T47D (cell line): ENCODE measurements around the gene SRGAP2B.
"Not testable (repeated sequence)": the region's sequence is repeated elsewhere in the genome, so short reads cannot be mapped to it uniquely, and the experiment has no call there.

Experiments
- DNase-seq, 2 experiments: peaks; one replicate each; pipeline versions ENCODE4 v3.0.0 to v3.0.0-alpha.2; 2011 to 2012; ENCODE audit warnings: low read depth in 1 of 2, low spot score in 1 of 2
- in situ Hi-C: cut with HindIII; loops from 2 replicates; pipeline ENCODE4 v1.10.0; 2016; ENCODE audit warnings: low sequenced_read_pairs, low pct_unique_long_range_greater_than_20kb

Gene SRGAP2B

GRCh38 chr1:144981157-144981556, 114.0 kb downstream of the SRGAP2B start:
- in situ Hi-C loops, DNase-seq: not testable (repeated sequence)

- DNase-seq, in situ Hi-C loops: not testable (repeated sequence)
Observed at GRCh38 chr1:144979960-144980595, 115.0 kb downstream of the SRGAP2B start.

- DNase-seq, in situ Hi-C loops: not testable (repeated sequence)
Observed at GRCh38 chr1:144977856-144978255, 117.3 kb downstream of the SRGAP2B start.

- DNase-seq, in situ Hi-C loops: not testable (repeated sequence)
Observed at GRCh38 chr1:144971936-144972335, 123.2 kb downstream of the SRGAP2B start.

GRCh38 chr1:144966488-144966887, 128.6 kb downstream of the SRGAP2B start:
- in situ Hi-C loops, DNase-seq: not testable (repeated sequence)

- in situ Hi-C loops, DNase-seq: not testable (repeated sequence)
Observed at GRCh38 chr1:144964765-144965164, 130.4 kb downstream of the SRGAP2B start.

GRCh38 chr1:144964186-144964585, 130.9 kb downstream of the SRGAP2B start:
- in situ Hi-C loops, DNase-seq: not testable (repeated sequence)

GRCh38 chr1:144963571-144963970, 131.6 kb downstream of the SRGAP2B start:
- DNase-seq, in situ Hi-C loops: not testable (repeated sequence)

GRCh38 chr1:144961604-144962583, 133.2 kb downstream of the SRGAP2B start:
- DNase-seq, in situ Hi-C loops: not testable (repeated sequence)

- in situ Hi-C loops, DNase-seq: not testable (repeated sequence)
Observed at GRCh38 chr1:144960929-144961488, 134.1 kb downstream of the SRGAP2B start.

- in situ Hi-C loops, DNase-seq: not testable (repeated sequence)
Observed at GRCh38 chr1:144948390-144948789, 146.7 kb downstream of the SRGAP2B start.

- in situ Hi-C loops, DNase-seq: not testable (repeated sequence)
Observed at GRCh38 chr1:144947495-144947894, 147.6 kb downstream of the SRGAP2B start.

- in situ Hi-C loops: not testable (repeated sequence)
Observed at GRCh38 chr1:144946525-144947480, 148.3 kb downstream of the SRGAP2B start.

GRCh38 chr1:144941710-144942109, 153.4 kb downstream of the SRGAP2B start:
- DNase-seq, in situ Hi-C loops: not testable (repeated sequence)

More at GRCh38 chr1:144946525-144947480, 148.3 kb downstream of the SRGAP2B start:
- not testable (repeated sequence) for DNase-seq

- DNase-seq, in situ Hi-C loops: not testable (repeated sequence)
Observed at GRCh38 chr1:144940054-144940453, 155.1 kb downstream of the SRGAP2B start.

GRCh38 chr1:144938627-144939026, 156.5 kb downstream of the SRGAP2B start:
- DNase-seq, in situ Hi-C loops: not testable (repeated sequence)

GRCh38 chr1:144936186-144936732, 158.9 kb downstream of the SRGAP2B start:
- DNase-seq, in situ Hi-C loops: not testable (repeated sequence)
